ENCODE measurements around the gene SPARC.

SPARC gene

GRCh38 chr5:151618907-151619306 is 67.8 kb downstream of the SPARC start:
- H3K4me1 ChIP-seq (ENCODE audit: low read depth, poor library complexity, severe bottlenecking): no peaks in the 10 kb centered on the region
- no peaks in the 10 kb centered on the region for H3K79me2 ChIP-seq (ENCODE audit: insufficient read depth, low read depth)
- no peak overlapping the region for H3K4me3 ChIP-seq (IDR thresholded peaks at IDR 0.05; ENCODE audit: insufficient read depth, low read depth, low read length)
- H4K20me1 ChIP-seq (ENCODE audit: insufficient read depth): no peaks in the 10 kb centered on the region
- H3K9ac ChIP-seq: no peak overlapping the region
- no peak overlapping the region for H2AFZ ChIP-seq (ENCODE audit: low read depth)
- no peaks in the 10 kb centered on the region for H3K36me3 ChIP-seq (ENCODE audit: insufficient read depth)
- TF ChIP-seq CTCF (conservative IDR thresholded peaks at IDR 0.05; ENCODE audit: low read depth, low read length): no peak
- H3K27me3 ChIP-seq (ENCODE audit: insufficient read depth, low read depth): no peaks in the 10 kb centered on the region
- no peak overlapping the region for H3K4me2 ChIP-seq
- H3K27ac ChIP-seq: no peak overlapping the region

GRCh38 chr5:151617841-151618710 is 68.6 kb downstream of the SPARC start:
- Histone ChIP-seq H3K27me3 (ENCODE audit: insufficient read depth, low read depth) (no peaks in the 10 kb centered on the region), H3K4me2 (no peak overlapping the region), H2AFZ (ENCODE audit: low read depth) (no peak overlapping the region), H3K9ac (no peak overlapping the region), H3K27ac (no peak overlapping the region), H3K4me3 (IDR thresholded peaks at IDR 0.05; ENCODE audit: insufficient read depth, low read depth, low read length) (no peak overlapping the region), H4K20me1 (ENCODE audit: insufficient read depth) (no peaks in the 10 kb centered on the region), H3K79me2 (ENCODE audit: insufficient read depth, low read depth) (no peaks in the 10 kb centered on the region), H3K36me3 (ENCODE audit: insufficient read depth) (no peaks in the 10 kb centered on the region), H3K4me1 (ENCODE audit: low read depth, poor library complexity, severe bottlenecking) (no peaks in the 10 kb centered on the region)
- TF ChIP-seq CTCF (conservative IDR thresholded peaks at IDR 0.05; ENCODE audit: low read depth, low read length): no peak

- no peaks in the 10 kb centered on the region for H3K27me3 ChIP-seq (ENCODE audit: insufficient read depth, low read depth)
- H3K27ac ChIP-seq: no peak overlapping the region
- no peaks in the 10 kb centered on the region for H4K20me1 ChIP-seq (ENCODE audit: insufficient read depth)
- no peak overlapping the region for H3K4me2 ChIP-seq
- H3K36me3 ChIP-seq (ENCODE audit: insufficient read depth): no peaks in the 10 kb centered on the region
- H3K4me3 ChIP-seq (IDR thresholded peaks at IDR 0.05; ENCODE audit: insufficient read depth, low read depth, low read length): no peak overlapping the region
- H2AFZ ChIP-seq (ENCODE audit: low read depth): no peak overlapping the region
- no peak overlapping the region for H3K9ac ChIP-seq
- no peak for TF ChIP-seq CTCF (conservative IDR thresholded peaks at IDR 0.05; ENCODE audit: low read depth, low read length)
- H3K79me2 ChIP-seq (ENCODE audit: insufficient read depth, low read depth): no peaks in the 10 kb centered on the region
- H3K4me1 ChIP-seq (ENCODE audit: low read depth, poor library complexity, severe bottlenecking): no peaks in the 10 kb centered on the region
Observed at GRCh38 chr5:151617383-151617840, 69.3 kb downstream of the SPARC start.

GRCh38 chr5:151615431-151615830 is 71.3 kb downstream of the SPARC start:
- TF ChIP-seq CTCF (conservative IDR thresholded peaks at IDR 0.05; ENCODE audit: low read depth, low read length): no peak
- Histone ChIP-seq H4K20me1 (ENCODE audit: insufficient read depth) (no peaks in the 10 kb centered on the region), H3K9ac (no peak overlapping the region), H2AFZ (ENCODE audit: low read depth) (no peak overlapping the region), H3K4me1 (ENCODE audit: low read depth, poor library complexity, severe bottlenecking) (no peaks in the 10 kb centered on the region), H3K27ac (no peak overlapping the region), H3K27me3 (ENCODE audit: insufficient read depth, low read depth) (no peaks in the 10 kb centered on the region), H3K79me2 (ENCODE audit: insufficient read depth, low read depth) (no peaks in the 10 kb centered on the region), H3K4me3 (IDR thresholded peaks at IDR 0.05; ENCODE audit: insufficient read depth, low read depth, low read length) (no peak overlapping the region), H3K36me3 (ENCODE audit: insufficient read depth) (no peaks in the 10 kb centered on the region), H3K4me2 (no peak overlapping the region)

Data from KMS-11 (cell line).